HT-29 (cell line): ENCODE data around the gene PRR36. TPM values are rescaled to one million over a fixed set of nuclear protein-coding genes. Genes with fewer than 3 reads are reported as not detected.

Experiments used
- DNase-seq: peaks from one replicate; pipeline ENCODE4 v3.0.0-alpha.2; 2015; ENCODE audit warnings: low spot score
- total RNA-seq: library from RNA; depleted of rRNA; stranded (reverse); fragments of >200 nt; shearing (Covaris generic); gene quantifications from 2 replicates; pipeline ENCODE4 v1.2.3, GENCODE V29; 2014

Gene PRR36
- total RNA-seq, 1 experiment from 2014 or later, result 0.31 TPM

DNA sequence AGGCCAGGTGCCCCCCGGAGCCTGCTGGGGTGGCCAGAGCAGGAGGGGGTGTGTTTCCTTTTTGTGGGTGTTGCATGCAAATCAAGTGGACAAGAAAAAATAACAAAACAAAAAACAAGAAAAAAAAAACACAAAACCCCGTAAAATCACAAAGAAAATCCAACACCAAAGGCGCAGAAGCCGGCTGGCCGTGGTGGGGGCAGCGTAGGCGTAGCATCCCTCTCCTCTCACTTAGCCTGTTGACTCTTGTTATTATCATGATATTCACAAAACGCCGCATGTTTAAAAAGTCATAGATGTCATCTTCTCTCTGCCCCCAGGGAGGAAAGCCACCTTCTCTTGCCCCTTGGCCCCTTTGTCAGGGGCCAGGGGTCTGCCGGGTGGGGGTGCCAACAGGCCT is 39.5 kb upstream of the PRR36 start:
- DNase-seq, result no peak

DNA sequence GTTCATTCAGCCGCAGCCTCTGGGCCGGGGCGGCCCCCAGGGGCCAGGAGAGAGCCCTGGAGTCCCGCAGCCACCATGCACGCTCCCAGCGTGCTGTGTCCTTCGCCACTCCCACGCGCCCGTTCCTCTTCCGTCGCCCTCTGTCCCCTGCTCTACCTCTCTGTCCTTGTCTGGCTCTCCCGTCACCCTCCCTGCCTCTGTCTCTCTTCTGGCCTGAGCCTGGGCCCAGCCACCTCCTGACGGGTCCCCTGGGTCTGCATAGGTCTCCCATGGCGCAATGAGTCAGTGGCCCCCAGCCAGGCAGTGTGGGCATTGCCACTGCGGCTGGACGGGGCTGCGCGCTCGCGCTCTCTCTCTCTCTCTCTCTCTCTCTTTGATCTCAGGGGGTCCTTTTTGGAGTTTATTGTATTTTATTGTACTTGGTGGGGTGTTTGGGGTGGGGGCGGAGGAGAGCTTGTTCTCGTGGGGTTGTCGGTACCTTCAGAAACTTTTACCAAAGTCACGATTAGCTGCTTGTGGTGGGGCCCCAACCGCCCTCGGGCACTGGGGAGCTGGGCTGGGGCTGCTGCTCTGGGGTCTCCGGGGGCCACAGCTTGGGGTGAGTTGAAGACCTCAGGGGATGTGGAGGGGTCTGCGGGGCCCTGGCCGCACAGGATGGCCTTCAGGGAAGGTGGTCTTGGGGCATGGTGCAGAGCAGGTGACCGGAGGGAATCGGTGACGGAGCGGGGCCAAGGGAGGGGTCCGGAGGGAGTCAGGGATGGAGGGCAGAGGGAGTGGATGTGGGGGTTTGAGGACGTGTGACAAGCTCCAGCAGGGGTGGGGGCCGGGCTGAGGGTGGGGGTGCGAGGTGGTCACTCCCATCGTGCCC is 38.7 kb upstream of the PRR36 start:
- DNase-seq, result no peak

GRCh38 chr19:7912144-7912696 is 38.0 kb upstream of the PRR36 start:
- no peak for DNase-seq

GRCh38 chr19:7911508-7912143 is 37.4 kb upstream of the PRR36 start:
- DNase-seq, result no peak

- DNase-seq, result no peak
These were observed 36.4 kb upstream of the PRR36 start for GRCh38 chr19:7910321-7911161.

DNA sequence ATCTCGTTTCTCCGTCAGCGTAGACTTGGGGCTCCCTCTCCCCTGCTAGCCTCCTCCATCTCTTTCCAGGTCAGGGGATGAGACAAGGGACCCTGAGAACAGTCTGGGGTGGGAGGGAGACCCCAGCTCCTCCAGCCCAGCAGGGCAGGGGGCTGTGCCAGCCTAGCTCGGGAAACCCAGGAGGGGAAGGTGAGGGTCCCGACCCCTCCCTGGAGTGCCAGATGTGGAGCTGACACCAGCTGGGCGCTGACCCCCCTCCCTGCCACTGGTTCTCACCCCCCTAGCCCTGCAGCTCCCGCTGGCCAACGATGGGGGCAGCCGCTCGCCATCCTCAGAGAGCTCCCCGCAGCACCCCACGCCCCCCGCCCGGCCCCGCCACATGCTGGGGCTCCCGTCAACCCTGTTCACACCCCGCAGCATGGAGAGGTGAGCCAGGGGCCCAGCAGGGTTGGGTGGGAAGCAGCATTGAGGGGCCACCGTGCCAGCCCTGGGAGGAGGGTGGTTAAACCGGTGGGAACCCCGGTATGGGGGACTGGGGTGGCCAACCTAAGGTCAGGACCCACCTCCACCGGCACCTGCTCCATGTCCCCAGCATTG is 35.4 kb upstream of the PRR36 start:
- no peak for DNase-seq

GRCh38 chr19:7908742-7909461 is 34.7 kb upstream of the PRR36 start:
- no peak for DNase-seq

- no peak for DNase-seq
These were observed 34.0 kb upstream of the PRR36 start for GRCh38 chr19:7908078-7908699.

DNA sequence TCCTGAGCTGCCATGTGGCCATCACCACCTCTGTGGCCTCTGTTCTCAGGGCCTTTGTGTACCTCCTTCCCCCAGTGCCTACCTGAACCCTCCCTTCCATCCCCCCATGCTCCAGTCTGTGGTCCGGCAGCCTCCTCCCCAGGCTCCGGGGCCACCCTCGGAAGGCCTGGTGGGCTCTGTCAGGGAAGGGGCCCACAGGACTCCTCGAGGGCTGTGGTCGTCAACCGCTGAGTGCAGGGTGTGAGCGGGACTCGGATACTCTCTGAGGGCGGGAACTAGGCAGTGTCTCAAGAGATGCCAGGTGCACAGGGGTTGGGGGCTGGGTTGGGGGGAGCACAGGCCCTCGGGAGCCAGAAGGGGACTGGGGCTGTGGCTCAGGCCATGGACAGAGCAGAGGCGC is 33.4 kb upstream of the PRR36 start:
- no peak for DNase-seq

DNA sequence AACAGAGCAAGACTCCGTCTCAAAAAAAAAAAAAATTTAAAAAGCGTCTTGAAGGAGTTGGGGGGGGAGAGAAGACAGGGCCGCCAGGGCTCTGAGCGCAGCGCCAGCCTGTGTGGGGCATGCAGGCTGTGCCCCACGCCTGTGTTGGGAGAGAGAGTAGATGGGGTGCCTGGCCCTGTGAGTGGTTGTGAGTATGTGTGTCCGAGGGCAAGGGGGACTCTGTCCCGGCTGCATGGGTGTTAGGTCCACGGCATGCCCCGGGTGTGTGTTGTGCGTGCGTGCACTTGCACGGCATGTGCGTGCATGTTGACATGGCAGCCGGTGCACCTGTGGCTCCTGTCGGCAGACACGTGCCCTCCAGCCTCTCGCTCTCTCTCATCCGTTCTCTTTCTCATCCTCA is 32.9 kb upstream of the PRR36 start:
- no peak for DNase-seq

DNA sequence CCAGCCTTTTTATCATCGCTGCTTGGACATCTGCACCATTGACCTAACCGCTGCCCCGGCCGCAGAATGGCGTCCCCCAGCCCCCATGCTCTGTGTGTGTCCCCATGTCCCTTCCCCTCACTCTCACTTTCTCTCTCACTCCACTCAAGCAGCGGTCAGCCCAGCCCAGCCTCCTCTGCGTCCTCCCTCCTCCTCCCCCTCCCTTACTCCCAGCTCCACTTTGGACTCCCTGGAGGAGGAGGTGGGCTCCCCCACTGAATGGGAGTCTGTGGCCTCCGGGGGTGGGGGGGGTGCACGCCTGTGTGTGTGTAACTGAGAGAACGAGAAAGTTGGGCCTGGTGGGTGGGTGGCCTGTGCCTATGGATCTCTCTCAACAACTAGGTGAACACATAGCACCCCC is 31.7 kb upstream of the PRR36 start:
- no peak for DNase-seq

GRCh38 chr19:7905268-7905667 is 31.1 kb upstream of the PRR36 start:
- no peak for DNase-seq

GRCh38 chr19:7904074-7905020 is 30.2 kb upstream of the PRR36 start:
- no peak for DNase-seq

- peak; percentile 98 for DNase-seq
These were observed 29.3 kb upstream of the PRR36 start, which contains the start of gene MAP2K7 for GRCh38 chr19:7903244-7904073. TSS of gene MAP2K7 (plus strand) at chr19:7903877. CDS start at chr19:7903945, 68 bp downstream.

DNA sequence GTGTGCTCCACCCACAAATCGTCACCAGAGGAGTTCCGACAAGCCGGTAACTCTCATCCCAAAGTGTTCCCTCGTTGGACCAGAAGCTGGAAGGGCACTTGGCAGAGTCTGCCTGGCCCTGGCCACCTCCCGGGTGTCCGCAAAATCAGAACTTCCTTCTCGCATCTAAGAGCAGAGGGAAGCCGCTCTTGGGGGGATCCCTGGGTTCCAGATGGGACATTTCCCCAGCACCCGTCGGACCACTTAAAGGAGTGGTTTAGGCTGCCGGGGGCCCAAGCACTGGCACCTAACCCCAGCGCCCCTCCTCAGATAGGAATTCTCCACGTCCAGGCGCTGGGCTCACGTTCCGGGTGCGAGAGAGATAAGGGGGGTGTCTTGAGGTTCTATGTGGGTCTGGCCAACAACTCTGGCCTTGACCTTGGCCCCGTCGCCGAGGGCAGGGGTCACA is 28.6 kb upstream of the PRR36 start:
- DNase-seq, result peak; percentile 44

- DNase-seq, result no peak
These were observed 27.1 kb upstream of the PRR36 start for GRCh38 chr19:7901337-7901736.

GRCh38 chr19:7900931-7901330 is 26.7 kb upstream of the PRR36 start:
- DNase-seq, result no peak

DNA sequence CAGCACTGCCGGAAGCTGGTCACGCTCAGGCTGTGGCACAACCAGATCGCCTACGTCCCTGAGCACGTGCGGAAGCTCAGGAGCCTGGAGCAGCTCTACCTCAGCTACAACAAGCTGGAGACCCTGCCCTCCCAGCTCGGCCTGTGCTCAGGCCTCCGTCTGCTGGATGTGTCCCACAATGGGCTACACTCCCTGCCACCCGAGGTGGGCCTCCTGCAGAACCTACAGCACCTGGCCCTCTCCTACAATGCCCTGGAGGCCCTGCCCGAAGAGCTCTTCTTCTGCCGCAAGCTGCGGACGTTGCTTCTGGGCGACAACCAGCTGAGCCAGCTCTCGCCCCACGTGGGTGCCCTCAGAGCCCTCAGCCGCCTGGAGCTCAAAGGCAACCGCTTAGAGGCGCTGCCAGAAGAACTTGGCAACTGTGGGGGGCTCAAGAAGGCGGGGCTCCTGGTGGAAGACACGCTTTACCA is 26.2 kb upstream of the PRR36 start:
- DNase-seq, result no peak
